Activated CD4-positive, alpha-beta T cell treated with anti-CD3 and anti-CD28 coated beads, Interleukin-10, Interleukin-2, amounts not matched to agents 100 ng/mL and 50 ng/mL, durations not matched to agents 16 hours and 8 hours (primary cell): ENCODE measurements around the gene CTDSPL.

ENCODE experiments used
- DNase-seq: peaks from one replicate; pipeline ENCODE4 v3.0.0-alpha.2; 2020

The CTDSPL gene

DNA sequence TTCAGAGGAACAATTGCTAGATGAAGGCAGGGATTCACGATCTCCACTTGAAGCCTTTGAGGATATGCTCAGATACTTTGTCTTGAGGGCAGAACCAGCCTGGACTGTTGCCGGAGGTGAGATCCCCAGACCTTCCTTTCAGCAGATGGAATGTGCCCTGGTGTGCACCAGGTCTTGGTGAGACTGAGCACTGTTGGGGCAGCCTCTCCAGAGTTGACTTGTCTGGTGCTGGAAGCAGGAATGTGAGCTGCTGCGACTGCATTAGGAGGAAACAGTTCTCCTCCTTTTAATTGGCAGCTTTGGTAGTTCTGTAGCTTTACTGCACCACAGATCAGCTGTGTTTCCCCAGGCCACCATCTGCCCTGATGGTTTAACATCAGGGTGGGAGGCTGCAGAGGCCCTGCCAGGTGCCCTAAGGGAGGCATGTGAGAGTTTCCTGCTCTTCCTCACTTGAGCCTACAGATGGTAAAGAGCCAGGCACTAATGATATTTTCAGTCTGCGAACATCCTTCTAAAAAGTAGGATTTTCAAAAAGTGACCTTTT lies 58.5 kb downstream of the CTDSPL start:
- DNase-seq, result no peak

- no peak for DNase-seq
Observed at GRCh38 chr3:37921025-37921424, 59.3 kb downstream of the CTDSPL start.

DNA sequence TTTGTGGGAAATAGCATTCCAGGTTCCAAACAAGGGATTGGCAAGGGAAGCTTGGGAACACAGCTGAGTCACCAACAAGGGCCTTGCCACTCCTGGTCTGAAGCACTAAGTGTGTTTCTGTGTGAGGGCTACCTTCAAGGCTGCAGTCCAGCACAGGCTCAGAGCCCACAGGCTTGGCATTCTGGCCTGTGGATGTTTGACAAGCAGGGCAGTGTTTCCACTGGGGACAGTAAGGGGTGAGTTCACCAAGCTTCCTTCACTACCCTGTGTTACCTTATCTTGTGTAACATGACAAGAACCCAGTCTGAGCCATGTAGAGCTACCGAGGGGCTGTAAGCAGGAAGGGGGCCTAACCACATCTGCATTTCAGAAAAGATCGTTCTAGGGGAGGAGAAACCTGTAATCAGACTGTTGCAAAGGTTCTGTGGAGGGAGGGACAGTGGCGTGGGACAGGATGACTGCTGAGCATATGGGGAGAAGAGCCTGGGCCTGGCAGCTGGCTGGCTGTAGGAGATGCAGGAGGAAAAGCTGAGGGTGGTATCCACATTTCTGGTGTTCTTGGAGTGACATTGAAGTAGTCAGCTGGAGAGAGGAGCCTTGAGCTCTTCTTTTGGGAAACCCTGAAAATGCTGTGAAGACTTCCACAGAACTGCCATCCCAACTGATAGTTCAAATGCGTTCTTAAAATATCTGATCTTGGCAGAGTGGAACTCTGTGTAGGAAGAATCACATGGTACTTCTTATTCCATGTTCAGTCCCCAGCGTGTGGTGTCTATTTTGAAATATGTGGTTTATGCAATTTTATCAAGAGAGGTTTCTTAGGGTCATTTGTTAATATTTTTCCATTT lies 61.3 kb downstream of the CTDSPL start:
- no peak for DNase-seq

DNA sequence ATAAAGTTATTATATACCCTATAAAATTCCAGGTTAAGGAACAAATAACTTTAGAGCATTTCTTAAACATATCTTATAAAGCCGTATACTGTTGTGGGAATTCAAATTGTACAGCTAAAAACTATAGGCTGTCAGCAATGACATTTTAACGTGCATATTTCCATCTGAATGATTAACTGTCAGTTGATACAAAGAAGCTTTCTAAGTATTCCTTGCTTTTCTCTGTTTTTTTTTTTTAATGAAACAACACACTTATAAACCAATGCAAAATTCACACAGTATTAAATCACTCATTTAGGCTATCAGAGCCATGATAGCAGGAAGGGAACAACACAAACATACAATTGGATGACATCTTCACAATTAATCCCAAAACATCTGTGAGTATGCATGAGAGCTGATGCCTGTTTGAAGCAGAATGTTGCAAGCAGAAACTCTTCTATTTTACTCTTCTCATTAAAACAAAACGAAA lies 61.9 kb downstream of the CTDSPL start:
- DNase-seq, result no peak

- DNase-seq, result no peak
Observed at GRCh38 chr3:37924453-37924852, 62.8 kb downstream of the CTDSPL start.

DNA sequence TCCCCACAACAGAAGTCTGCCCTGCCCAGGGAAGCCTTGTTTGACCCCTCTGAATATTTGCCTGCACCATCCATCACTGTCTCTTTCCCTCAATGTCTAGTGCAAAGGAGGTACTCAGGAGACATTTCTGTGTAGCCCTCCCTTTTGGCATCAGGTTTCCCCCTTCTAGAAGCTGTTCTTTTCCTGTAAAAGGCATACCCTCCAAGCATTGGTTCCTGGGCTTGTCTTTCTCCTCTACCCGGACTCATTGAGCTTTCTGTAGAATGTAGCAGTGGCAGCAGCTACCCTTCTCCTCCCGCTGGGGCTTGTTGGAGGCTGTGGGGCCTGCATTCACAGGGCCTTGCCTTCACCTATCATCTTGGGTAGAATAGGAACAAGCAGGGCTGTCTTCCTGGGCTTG lies 63.5 kb downstream of the CTDSPL start:
- DNase-seq, result no peak

DNA sequence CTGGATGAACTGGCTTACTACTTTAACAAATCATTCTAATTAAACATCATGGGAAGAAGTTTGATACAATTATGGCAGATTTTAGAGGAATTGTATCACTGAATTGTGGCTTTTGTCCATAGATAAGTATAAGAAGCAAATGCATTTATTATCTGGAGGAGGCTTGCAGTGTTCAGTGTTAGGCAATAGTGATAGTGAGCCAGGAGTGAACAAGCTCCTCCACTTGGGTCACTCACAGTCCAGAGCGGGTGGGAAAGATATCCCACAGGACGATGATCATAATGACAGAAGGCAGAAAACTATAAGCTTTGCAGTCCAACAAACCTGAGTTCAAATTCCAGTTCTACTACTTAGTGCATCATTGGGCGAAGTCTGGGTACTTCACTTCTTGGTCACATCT lies 64.9 kb downstream of the CTDSPL start:
- no peak for DNase-seq

DNA sequence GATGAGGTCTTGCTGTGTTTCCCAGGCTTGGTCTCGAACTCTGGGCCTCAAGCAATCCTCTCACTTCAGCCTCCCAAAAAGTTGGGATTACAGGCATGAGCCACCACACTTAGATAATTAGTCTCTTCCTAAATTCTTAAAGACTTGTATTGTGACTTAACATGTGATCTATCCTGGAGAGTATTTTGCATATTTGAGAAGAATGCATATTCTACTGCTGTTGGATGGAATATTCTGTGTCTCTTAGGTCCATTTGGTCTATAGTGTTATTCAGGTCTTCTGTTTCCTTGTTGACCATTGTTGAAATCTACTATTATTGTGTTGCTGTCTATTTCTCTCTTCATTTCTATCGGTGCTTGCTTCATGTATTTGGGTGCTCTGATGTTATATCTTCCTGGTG lies 68.8 kb downstream of the CTDSPL start:
- DNase-seq, result no peak

GRCh38 chr3:37932505-37932904 lies 70.8 kb downstream of the CTDSPL start:
- DNase-seq, result no peak

DNA sequence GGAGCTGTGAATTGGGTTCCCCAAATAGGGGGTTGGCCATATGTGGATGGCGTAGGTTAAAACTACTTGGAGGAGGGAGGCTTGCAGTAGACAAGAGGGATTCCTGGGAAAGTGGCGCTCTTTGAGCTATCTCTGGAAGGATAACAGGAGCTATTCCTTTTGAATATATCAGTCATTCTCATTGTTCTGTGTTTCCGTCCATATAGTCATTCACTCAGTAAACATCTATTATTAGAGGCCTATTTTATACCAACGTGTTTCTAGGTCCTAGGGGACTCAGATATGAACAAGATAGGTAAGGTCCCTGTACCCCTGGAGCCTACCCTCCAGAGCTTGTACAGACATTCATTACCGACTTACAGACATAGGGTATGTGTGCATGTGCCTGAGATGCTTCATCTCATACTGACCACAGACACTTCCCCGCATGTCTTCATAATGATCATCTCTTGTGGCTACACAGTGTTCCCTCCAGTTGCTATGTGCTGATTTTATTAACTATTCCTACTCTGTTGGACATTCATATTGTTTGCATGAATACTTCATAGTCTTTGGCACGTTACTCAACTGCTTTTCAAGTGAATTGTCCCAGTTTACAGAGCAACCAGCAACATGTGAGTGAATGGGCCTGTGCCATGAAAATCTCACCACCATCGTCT lies 73.1 kb downstream of the CTDSPL start:
- DNase-seq, result no peak

- DNase-seq, result no peak
Observed at GRCh38 chr3:37935290-37935668, 73.6 kb downstream of the CTDSPL start.

DNA sequence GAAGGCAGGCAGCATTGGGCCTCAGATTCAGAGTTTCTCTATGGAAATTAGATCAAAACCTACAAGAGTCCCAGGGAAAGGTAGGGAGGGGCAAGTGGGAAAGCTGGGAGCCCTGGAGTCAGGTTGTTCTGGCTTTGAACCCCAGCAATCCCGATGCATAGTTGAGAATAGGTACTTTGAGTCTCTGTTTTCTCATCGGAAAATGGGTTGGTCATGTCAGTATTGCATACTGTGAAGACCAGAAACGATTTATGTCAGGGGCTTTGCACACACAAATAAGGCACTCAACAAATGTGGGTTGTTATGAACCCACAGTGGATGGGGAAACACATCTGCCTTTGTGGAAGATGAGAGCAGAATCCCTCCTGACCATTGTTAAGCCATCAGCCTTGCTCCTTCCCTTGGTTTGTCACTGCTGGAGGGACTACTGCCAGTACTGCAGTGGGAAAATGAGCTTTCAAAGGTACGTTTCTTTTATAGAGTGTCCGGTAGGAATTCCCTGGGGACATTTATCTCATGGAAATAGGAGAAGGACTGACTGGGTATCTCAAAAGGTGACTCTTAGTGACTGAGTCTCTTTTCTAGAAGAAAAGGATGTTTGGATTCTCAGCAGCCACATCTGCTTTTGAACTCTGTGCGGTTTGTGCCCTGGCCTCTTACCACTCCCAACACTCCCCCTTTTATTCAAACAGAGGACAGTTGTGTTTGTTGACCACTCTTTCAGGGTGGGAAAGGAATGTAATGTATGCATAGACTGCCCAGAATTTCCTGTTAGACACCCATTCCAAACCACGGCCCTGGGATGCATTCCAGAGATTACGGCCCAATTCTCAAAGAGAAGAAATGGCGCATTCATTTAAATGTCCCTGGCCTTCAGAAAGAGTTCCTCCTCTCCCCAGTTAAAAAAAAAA lies 74.3 kb downstream of the CTDSPL start:
- DNase-seq, result no peak

GRCh38 chr3:37937156-37937555 lies 75.5 kb downstream of the CTDSPL start:
- DNase-seq, result no peak

DNA sequence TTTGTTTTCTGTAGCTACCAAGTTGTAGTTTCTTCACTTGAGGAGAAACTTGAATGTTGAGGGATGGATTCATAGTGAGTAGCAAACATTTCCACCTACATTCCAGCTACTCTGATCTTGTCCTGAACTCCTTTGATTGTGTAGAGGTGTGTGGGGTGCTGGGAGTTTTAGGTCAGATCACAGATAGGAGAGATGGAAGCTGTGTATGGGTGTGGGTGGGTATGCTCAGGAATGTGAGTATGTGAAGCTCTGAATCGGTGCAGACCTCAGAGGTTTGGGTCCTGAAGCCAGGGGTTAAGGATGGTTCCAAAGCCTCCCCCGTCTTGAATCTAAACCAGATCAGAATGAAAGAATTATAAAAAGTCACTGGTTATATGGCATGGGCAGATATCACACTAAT lies 76.3 kb downstream of the CTDSPL start:
- DNase-seq, result no peak

DNA sequence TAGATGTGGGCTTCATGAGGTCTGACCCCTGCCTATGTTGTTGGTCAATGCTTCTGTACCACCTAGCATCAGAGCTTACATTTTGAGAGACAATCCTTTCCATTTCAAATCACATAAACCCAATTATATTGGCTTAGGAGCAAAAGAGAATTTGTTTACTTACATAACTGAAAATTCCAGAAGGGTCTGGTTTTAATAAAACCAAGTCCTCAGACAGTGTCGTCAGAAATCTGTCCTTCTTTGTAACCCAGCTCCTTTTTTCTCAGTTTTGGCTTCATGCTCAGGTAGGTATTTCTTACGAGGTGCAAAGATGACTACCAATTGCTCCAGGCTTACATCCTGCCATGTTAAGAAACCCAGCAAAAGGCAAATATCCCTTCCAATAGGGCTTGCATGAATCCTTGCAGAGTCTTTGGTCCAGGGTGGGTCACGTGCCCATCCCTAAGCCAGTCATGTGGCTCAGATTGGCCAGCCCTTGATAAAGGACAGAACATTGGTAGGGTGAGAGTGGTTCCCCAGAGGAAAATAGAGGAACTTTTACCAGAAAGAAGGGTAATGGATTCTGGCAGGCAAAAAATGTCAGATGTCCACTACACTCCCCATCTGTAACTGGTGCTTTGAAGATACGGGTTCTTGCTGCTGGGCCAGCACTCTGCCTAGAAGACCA lies 78.7 kb downstream of the CTDSPL start:
- DNase-seq, result no peak

DNA sequence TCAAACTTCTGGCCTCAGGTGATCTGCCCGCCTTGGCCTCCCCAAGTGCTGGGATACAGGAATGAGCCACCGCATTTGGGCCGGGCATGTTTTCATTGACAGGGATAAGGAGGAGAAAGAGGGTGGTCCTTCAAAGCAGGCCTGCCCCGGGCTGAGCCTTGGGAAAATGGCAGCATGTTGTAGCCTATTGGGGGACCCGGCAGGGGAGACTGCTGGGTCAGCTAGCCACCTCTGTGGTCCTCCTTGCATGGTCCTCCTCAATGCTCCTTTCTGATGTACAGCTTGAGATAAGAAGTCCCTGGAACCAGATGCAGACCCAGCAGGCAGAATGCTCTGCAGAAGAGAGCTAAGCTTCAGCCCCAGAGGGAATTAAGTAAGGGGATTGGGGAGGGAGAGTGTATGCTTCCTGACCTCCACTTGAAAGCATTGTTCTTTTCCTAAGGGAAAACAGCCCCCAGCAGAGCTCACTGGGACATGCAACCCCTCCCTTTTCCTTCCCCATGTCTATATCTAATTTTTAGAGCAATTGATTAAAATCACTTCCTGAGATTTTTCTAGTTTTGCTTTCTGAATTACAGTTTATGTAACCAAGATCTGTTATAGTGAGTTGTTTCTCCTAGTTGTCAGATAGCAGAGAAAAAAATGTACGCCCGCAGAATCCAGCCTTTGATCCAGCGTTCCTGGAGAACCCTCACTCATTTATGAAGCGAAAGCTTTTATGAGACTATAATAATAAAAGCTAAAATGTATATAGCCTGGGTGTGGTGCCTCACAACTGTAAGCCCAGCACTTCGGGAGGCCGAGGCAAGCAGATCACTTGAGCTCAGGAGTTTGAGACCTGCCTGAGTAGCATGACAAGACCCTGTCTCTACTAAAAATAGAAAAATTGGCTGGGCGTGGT lies 80.2 kb downstream of the CTDSPL start:
- DNase-seq, result no peak

GRCh38 chr3:37942646-37943045 lies 81.0 kb downstream of the CTDSPL start:
- no peak for DNase-seq

DNA sequence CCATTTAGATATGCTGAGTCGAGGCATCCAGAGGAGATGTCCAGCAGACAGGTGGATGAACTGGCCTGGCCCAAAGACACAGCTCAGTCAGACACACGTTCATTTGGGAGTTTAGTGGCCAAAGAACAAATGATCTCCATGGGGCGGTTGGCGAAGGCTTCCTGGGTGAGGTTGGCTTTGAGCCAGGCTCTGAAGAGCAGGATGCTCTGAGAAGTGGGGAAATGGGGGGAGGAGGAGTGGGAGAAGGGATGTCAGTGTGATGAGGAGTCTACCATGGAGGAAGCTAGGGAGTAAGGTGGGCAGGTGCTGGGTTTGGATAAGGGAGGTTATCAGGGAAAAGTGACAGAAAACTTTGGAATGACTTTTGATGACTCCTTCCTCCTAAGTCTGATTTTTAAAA lies 81.4 kb downstream of the CTDSPL start:
- DNase-seq, result no peak

DNA sequence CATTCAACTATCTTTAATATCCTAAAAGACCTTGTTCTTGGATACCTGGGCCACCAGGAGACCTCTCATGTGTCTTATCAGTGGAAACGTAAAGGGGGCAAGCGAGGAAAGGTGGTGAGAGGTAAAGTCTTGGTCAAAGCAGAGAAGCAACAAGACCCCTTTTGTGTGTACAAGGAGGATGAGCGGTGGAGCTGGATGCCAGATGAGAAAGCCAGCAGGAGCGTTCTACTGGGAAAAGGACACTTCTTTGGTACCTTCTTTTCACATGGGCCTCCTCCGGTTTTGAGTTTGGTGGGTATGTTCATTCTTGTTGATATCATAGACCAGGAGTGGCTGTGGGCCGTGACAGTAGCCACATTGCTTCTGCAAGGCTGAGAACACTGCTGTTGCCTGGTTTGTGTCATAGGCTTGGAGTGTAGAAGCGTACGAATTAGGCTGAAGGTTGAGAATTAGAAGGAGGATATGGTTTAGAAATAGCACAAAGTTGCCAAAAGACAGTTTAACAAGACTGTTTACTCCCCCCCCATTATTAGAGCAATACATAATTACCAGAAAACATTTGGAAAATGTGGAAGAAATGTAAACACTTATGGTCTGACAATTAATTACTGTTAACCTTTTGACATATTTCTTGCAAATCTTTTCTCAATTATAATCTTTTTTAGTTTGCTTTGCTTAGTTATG lies 82.1 kb downstream of the CTDSPL start:
- no peak for DNase-seq

- DNase-seq, result no peak
Observed at GRCh38 chr3:37944391-37944842, 82.7 kb downstream of the CTDSPL start.
